ENCODE data around the gene GORAB.

Gene GORAB

GRCh38 chr1:170539154-170539553, 7.2 kb downstream of the GORAB start:
- no peak for DNase-seq

- DNase-seq: peak; percentile 26
Measured at GRCh38 chr1:170544624-170545023, 12.7 kb downstream of the GORAB start.

DNA sequence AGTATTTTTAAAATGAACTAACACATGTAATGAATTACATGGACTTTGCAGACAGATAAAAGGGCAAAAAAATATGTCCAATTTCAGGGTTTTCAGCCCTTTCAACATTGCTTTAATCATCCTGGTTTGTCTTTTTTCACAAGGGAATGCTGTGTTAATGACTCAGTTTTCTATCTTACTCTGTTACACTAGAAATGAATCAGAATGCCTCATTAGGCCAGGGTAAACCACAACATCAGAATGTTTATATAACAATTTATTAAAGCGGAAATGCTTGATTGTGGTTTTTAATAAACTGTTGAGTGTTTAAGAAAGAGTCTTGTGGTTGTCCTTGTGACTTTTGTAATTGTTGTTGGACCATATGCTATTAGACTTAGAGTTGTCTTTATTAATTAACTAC, 13.5 kb downstream of the GORAB start:
- DNase-seq: no peak

GRCh38 chr1:170547255-170547654, 15.3 kb downstream of the GORAB start:
- DNase-seq: no peak

GRCh38 chr1:170548497-170548896, 16.5 kb downstream of the GORAB start:
- no peak for DNase-seq

- no peak for DNase-seq
Measured at GRCh38 chr1:170555370-170555769, 23.4 kb downstream of the GORAB start.

DNA sequence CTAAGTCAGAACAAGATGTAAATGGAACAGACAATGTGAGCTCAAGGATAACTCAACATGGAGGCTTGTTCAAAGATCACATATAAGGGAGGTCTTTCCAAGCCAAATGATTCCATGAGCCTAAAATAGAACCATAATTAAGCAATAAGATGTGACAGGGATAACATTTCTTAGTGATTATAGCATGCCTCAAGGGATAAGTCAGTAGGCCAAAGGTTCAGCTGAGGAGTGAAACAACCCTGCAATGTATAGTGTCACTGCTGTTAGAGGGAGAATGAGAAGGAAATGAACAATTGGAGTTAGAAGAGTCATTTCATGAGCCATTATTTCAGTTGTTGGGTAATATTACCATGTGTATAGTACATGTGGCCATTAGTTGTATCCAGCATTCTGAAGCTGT, 25.0 kb downstream of the GORAB start:
- no peak for DNase-seq

- no peak for DNase-seq
Measured at GRCh38 chr1:170558731-170559130, 26.8 kb downstream of the GORAB start.

GRCh38 chr1:170559166-170559565, 27.2 kb downstream of the GORAB start:
- no peak for DNase-seq

- no peak for DNase-seq
Measured at GRCh38 chr1:170560681-170561285, 28.8 kb downstream of the GORAB start.

- no peak for DNase-seq
Measured at GRCh38 chr1:170562646-170563338, 30.8 kb downstream of the GORAB start.

GRCh38 chr1:170567214-170567613, 35.2 kb downstream of the GORAB start:
- DNase-seq: no peak

DNA sequence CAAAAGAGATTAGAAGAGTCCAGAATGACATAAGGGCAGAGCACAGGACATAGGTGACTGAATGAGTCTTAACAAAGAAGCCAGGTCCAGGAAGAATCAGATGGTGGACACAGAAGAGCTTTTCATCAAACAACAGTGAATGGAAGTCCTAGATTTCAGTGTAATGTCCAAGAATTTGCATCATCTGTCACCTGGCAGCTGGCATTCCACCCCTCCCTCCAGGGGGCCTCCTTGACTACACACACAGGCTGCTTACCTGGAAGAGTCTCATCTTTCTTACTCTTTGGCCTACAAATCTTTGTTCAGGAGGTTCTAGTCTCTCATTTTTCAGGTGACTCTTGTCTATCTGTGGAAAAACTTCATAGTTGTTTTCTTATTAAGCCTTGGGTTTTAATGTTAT, 36.2 kb downstream of the GORAB start:
- no peak for DNase-seq

DNA sequence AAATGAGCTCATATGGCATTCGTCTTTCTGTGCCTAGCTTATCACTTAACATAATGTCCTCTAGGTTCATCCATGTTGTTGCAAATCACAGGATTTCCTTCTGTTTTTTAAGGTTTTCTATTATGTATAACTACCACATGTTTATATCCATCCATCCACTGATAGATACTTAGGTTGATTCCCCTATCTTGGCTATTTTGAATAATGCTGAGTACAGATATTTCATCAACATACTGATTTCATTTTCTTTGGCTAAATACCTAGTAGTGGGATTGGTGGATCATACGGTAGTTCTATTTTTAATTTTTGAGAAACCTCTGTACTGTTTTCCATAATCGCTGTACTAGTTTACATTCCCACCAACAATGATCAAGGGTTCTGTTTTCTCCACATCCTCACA, 45.0 kb downstream of the GORAB start:
- DNase-seq: no peak

GRCh38 chr1:170578359-170578758, 46.4 kb downstream of the GORAB start:
- DNase-seq: no peak

GRCh38 chr1:170580636-170581440, 48.9 kb downstream of the GORAB start:
- no peak for DNase-seq

GRCh38 chr1:170583186-170583585, 51.2 kb downstream of the GORAB start:
- DNase-seq: no peak

DNA sequence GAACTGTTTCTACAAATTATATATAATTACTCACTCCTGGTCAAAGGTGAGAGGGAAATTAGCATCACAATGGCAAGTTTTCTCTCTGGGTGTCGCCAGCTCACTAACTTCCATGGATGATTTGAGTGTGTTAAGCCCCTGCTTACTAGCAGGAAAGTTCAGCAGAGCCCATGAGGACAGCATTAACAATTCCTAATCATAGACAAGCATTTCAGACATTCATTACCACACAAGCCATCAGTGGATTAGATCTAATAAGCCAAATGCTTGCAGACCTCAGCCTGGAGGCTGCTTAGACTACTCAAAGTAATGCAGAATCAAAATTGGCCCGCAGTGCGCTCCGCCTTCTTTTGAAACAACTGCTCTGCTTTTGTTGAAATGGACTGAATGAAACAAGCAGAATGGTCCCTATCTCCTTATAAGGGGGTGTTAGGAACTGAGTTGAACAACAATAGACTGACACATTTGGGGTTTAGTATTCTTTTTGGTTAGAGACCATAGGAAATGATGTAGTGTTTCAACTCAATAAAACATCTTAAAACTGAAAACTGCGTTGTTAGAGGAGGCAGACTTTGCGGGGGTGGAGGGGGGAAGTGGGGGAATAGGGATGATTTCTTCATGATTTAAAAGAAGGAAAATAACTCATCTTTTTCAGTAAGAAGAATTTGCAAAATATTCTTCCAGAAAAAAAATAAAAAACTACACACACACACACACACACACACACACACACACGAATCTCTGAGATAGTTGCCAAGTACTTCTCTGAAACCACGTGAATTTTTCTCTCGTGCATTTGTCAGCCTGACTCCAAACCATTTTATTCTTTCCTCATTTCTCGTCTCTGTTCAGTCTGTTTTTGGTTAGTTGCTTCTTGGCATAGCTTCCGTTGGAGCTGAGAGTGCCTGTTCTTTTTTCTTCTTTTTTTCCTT, 54.6 kb downstream of the GORAB start:
- DNase-seq: no peak

- DNase-seq: no peak
Measured at GRCh38 chr1:170587253-170587593, 55.3 kb downstream of the GORAB start.

- no peak for DNase-seq
Measured at GRCh38 chr1:170590921-170591705, 59.1 kb downstream of the GORAB start.

DNA sequence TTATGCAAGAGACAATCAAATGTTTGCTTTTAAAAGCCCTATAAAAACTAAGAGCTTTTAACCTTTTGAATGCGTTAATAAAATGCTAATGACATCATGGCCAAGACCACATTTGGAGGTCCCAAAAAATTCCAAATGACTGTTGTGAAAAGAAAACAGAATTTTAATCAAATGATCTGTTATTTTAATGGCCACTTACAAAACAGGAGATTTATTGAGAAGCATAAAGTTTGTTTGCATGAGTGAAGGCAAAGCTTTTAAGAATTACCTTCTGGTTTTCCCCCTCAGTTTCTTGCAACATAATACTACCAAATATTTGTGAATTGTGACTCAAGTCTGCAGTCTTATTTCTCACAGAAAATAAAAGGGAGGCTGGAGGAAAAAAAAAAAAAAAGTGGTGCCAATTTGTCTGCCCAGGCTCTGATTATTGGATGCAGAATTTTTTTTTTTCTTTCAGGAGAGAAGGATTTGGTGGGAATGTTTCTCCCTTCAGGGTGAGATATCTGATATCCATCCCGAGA, 60.7 kb downstream of the GORAB start:
- no peak for DNase-seq
